NCI-H1048 (cell line): ENCODE results near the gene C2CD2.
"Not testable (repeated sequence)": the region's sequence is repeated elsewhere in the genome, so short reads cannot be mapped to it uniquely, and the experiment has no call there.

Experiments used
- DNase-seq: peaks from one replicate; lab custom pipeline; 2025; lab: John Stamatoyannopoulos, UW

C2CD2 gene

GRCh38 chr21:41975391-41976272, 21.8 kb upstream of the C2CD2 start:
- no peak for DNase-seq

- DNase-seq: no peak
Observed at GRCh38 chr21:41974752-41975053, 20.9 kb upstream of the C2CD2 start.

- DNase-seq: no peak
Observed at GRCh38 chr21:41973861-41974751, 20.3 kb upstream of the C2CD2 start.

GRCh38 chr21:41973427-41973831, 19.6 kb upstream of the C2CD2 start:
- no peak for DNase-seq

GRCh38 chr21:41972511-41973205, 18.8 kb upstream of the C2CD2 start:
- no peak for DNase-seq

- DNase-seq: no peak
Observed at GRCh38 chr21:41971891-41972290, 18.1 kb upstream of the C2CD2 start.

GRCh38 chr21:41970751-41971653, 17.2 kb upstream of the C2CD2 start:
- no peak for DNase-seq

- DNase-seq: no peak
Observed at GRCh38 chr21:41970106-41970391, 16.2 kb upstream of the C2CD2 start.

GRCh38 chr21:41967708-41968107, 13.9 kb upstream of the C2CD2 start:
- DNase-seq: no peak

GRCh38 chr21:41966872-41967621, 13.2 kb upstream of the C2CD2 start:
- no peak for DNase-seq

- DNase-seq: no peak
Observed at GRCh38 chr21:41966041-41966833, 12.4 kb upstream of the C2CD2 start.

GRCh38 chr21:41965461-41966013, 11.7 kb upstream of the C2CD2 start:
- DNase-seq: no peak

GRCh38 chr21:41965045-41965444, 11.2 kb upstream of the C2CD2 start:
- DNase-seq: no peak

- DNase-seq: no peak
Observed at GRCh38 chr21:41964171-41964570, 10.4 kb upstream of the C2CD2 start.

GRCh38 chr21:41962425-41962966, 8.7 kb upstream of the C2CD2 start:
- DNase-seq: no peak

GRCh38 chr21:41961753-41962152, 7.9 kb upstream of the C2CD2 start:
- no peak for DNase-seq

GRCh38 chr21:41961282-41961701, 7.5 kb upstream of the C2CD2 start:
- no peak for DNase-seq

GRCh38 chr21:41960386-41960785, 6.6 kb upstream of the C2CD2 start:
- DNase-seq: no peak

- DNase-seq: not testable (repeated sequence)
Observed at GRCh38 chr21:41959697-41960096, 5.9 kb upstream of the C2CD2 start.
